ENCODE results near the gene NAT8L.

The NAT8L gene

GRCh38 chr4:2095236-2096072 lies 36.3 kb downstream of the NAT8L start:
- no peak for DNase-seq (ENCODE audit: low spot score)

- DNase-seq (ENCODE audit: low spot score), result no peak
These were observed 37.0 kb downstream of the NAT8L start for GRCh38 chr4:2096073-2096609.

DNA sequence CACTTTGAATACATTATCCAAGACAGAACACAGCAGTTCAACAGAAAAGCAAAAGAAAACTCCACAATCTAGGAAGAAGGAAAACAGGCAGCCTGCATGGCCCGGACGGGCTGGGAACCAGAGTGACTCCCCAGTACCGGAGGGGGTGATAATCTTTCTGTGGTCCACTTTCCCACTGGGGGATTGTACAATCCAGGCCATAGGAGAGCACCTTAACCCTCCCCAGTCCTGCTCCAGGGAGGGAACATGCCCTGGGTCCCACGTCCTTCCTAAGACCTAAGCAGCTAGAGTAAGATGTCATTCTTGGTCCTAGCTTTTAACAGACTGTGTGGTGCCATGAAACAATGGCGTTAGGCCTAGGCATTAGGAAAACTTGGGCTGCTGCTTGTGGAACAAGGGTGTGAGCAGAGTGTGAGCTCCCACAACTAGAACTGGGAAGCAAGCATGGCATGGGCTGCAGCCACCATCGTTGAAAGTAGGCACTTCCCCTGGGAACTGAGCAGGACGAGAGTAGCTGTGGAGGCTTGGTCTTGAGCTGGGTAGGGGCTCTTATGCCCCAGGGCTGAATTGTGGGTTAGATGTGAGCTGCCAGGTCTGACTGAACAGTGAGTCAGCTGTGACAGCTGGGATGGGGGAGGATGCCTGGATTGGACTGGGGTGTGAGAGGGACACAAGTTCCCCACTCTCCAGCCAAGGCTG lies 42.4 kb downstream of the NAT8L start:
- no peak for DNase-seq (ENCODE audit: low spot score)

DNA sequence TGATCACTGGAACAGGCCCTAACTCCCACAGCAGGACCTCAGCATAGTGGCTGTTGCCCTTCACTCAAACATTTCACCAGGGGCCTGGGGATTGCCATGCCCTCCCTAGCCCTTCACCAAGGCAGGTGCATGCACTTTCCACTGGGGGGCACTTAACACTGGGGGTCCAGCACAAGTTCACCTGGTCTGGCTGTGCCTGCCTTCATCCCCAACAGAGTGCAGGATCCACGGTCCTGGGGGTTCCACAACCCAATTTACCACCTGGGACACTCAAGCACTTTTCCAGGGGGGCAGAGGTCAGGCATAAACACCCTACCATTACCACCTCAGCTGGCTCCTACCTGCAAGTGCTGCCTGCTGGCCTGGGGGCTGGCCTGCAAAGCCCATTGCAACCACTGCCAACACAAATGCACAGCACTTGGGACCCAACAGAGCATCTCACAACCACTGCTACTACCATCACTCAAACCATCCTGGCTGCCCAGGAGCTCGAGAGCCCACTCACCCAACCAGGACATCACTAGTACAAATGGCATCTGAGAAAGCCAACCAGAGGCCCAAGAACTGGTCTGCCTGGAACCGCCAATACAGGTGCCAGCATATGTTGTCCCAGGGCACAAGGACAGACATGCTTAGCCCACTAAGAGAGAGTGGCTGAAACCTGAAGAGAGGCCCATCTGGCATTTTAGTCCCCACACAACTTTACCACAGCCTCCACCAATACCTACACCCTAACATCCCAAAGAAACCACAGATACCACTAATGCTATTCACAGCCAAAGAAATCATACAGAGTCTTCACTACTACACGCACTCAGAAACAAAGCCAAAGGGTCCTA lies 43.1 kb downstream of the NAT8L start:
- no peak for DNase-seq (ENCODE audit: low spot score)

GRCh38 chr4:2103127-2103842 lies 44.2 kb downstream of the NAT8L start:
- DNase-seq (ENCODE audit: low spot score), result no peak

DNA sequence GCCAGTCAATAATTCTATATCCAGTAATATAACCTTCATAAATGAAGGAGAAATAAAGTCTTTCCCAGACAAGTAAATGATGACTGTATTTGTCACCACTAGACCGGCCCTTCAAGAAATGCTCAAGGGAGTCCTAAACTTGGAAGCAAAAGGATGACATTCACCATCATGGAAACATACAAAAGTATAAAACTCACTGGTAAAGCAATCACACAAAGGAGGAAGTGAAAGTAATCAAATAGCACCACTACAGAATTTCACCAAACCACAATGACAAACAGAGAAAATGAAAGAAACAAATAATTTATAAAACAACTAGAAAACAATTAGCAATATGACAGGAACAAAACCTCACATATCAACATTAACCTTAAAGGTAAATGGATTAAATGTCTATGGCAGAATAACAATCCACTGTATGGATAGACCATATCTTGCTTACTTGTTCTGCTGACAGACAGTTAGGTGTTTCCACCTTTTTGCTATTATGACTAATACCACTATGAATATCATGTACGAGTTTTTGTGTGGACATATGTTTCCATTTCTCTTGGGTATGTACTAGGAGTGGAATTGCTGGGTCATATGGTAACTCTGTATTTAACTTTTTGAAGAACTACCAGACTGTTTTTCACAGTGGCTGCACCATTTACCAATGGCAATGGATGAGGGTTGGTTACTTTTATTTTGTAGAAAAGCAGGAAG lies 44.9 kb downstream of the NAT8L start:
- no peak for DNase-seq (ENCODE audit: low spot score)

DNA sequence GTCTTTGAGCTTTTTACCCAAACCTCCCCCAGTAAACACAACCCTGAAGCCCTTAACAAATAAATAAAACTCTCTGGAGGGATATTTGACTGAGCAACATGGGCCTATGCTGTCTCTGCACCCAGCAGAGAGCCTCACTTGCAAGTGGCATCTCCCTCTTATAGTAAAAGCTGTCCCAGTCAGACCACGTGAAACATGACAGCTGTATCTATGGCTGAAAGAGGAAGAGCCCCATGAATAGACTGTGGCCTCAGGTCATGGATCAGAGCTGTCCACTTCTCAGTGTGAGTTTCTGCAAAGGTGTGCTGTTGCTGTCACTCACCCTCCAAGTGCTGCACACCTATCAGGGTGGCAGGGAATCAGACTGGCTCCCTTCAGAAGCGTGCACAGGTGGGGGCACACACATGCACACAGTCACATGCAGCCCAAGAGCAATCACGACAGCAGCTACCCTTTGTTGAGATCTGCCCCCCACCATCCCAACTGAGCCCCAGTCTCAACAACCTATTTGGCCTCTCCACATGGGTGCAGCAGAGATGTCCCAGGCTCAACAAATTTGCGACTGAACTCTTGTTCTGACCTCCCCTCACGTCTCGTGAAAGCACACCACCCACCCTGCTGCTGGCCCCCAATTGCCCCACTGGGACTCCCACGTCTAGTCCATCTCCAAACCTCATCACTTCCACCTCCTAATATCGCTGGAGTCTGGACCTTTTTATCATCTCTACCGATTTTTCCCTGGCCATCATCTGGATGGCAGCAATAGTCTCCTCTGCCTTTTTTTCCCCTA lies 45.6 kb downstream of the NAT8L start:
- no peak for DNase-seq (ENCODE audit: low spot score)

DNA sequence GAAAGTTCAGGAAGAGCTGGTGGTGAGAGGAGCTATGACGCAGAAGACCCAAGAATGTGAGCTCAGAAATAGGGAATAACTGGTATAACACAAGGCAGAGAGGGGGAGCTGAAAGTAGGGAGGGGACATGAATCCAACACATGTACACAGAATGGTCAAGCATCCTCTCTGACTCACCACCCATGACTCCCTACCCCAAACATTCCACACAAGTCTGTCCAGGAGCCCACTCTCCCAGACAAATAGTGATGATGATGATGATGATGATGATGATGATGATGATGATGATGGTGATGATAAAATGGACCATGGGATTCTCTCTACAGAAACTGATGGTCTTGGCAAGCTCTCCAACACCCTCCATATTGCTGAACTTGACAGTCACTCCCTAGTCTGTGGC lies 46.4 kb downstream of the NAT8L start:
- DNase-seq (ENCODE audit: low spot score), result no peak

- no peak for DNase-seq (ENCODE audit: low spot score)
These were observed 57.7 kb downstream of the NAT8L start for GRCh38 chr4:2116687-2117400.
